NCI-H146 treated with DMSO at 0.1 percent for 48 hours (cell line): Measurements from ENCODE around the gene MAPK8IP3.
"Not testable (repeated sequence)": the region's sequence is repeated elsewhere in the genome, so short reads cannot be mapped to it uniquely, and the experiment has no call there.

ENCODE experiments used
- DNase-seq: peaks from one replicate; lab custom pipeline; 2025; ENCODE audit not compliant: unreplicated experiment; lab: John Stamatoyannopoulos, UW

The MAPK8IP3 gene

DNA sequence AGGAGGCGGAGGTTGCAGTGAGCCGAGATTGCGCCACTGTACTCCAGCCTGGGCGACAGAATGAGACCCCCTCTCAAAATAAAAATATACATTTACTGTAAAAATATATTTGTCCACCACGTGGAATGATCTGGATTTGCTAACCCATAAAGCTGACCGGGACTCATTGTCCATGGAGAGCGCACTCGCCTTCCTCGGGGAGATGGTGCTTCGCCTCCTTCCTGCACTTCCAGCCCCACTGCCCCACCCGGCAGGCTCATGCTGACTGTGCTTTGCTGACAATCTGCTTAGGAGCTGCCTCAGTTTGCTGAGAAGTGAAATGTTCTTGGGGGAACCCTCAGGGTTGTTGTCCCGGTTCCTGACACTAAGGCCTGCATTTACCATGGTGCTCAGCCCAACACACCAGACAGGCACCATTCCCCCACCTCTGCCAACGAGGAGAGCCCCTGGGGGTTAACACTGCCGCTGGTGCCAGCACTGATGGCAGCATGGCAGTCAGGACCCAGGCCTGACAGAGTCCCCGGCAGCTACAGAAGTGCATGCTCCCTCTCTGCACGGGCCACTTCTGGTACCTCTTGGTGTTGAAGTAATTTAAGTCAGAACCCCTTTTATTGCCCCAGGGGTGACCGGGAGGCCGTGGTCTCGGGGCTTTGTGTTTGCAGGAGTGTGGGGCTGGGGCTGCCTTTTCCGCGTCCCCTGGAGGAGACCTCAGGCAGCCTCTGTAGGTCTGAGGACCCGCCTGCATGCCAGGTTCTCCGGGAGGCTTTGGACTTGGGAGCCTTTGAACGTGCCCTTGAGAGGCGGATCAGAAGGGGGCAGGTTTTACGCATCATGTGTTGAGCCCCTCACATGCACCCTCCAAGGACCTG is 79.2 kb downstream of the MAPK8IP3 start:
- no peak for DNase-seq

DNA sequence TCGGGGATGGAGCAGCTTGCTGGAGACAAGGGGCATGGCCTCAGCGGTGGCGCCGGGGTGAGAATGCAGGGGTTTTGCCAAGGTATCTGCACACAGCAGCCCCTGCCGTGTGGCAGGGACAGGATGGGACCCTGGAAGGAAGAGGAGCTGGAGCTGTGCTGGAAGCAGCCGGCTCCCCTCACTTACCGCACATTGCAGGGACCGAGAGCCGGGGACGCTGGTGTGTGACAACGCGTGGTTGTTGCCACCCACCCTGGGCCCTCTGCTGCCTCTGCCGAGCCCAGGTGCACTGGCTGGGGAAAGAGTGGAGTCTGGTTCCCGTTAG is 79.8 kb downstream of the MAPK8IP3 start:
- DNase-seq, result no peak

DNA sequence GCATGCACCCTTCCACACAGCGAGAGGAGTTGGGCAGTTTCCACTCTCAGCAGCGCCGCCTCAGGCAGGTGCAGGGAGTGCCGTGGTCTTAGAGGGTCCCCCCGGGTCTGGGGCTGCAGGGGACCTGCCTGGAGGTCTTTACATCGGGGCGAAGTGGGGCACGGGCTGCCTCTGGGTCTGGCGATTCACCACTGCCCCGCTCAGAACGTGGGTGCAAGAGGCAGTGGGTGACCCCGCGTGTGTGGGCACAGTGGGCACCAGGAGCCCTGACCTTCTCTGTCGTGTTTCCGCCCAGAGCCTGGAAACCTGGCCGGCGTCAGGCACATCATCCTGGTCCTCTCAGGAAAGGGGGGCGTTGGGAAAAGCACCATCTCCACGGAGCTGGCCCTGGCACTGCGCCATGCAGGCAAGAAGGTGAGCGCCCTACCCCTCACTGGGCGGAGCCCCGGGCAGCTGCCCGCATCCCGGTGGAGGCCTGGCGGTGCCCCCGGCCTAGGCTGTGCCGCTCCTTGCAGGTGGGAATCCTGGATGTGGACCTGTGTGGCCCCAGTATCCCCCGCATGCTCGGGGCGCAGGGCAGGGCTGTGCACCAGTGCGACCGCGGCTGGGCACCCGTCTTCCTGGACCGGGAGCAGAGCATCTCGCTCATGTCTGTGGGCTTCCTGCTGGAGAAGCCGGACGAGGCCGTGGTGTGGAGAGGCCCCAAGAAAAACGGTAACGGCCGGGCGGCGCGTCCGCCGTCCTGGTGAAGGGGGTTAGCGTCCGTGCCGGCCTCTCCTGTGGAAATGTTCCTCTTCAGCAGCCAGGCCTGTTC is 80.5 kb downstream of the MAPK8IP3 start:
- DNase-seq, result no peak

DNA sequence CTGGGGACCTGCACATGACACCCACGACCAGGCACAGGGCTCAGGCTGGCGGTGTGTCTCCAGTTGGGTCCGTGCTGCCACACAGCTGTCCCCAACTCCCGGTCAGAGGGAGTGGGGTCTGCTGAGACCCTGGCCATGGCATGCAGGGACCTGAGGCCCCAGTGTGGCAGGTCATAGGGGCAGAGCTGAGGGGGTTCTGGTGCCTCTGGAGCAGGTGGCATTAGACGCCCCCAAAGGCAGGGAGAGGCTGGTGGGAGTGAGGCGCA is 81.0 kb downstream of the MAPK8IP3 start:
- DNase-seq, result no peak

DNA sequence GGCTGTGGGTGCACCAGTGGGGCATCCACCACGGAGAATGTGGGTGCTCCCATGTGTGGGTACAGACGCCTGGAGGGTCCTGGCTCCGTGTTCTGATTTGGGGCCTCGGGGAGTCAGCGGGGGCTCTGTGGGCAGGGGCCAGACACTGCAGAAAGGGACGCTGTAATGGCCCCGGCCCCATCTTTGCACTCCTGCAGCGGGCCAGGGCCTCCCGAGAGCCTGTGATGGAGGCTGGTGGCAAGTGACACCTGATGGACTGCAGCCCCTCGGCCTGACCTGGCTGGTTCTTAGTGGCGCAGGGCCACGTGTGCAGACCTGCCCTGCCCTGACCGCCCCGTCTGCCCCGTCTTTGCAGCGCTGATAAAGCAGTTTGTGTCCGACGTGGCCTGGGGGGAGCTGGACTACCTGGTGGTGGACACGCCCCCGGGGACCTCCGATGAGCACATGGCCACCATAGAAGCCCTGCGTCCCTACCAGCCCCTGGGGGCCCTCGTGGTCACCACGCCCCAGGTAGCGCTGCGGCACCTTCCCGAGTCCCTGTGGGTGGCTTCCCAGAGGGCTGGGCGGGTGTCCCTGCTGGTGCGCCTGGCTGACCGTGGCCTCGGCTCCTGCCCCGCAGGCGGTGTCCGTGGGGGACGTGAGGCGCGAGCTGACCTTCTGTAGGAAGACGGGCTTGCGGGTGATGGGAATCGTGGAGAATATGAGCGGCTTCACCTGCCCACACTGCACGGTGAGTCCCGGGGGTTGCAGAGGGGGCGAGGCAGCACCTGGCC is 81.5 kb downstream of the MAPK8IP3 start:
- no peak for DNase-seq

DNA sequence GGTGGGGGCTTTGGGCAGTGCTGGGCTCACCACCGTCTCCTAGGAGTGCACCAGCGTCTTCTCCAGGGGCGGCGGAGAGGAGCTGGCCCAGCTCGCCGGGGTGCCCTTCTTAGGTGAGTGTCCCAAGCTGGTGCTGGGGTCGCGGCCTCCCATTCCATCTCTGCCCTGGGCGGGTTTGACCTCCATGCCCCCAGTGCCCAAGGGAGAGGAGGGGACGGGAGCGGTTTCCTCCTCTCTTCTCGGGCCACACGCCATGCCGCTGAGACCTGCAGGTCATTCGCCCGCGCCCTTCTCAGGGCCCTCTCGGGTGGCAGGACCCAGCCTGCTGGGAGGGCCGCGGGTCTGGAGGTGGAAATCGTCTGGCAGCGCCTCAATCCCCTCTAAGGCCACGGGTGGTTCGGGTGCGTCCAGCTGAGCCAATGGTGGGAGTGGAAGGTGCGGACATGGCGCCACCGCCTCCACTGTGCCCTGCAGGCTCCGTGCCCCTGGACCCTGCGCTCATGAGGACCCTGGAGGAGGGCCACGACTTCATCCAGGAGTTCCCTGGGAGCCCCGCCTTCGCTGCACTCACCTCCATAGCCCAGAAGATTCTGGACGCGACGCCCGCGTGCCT is 82.2 kb downstream of the MAPK8IP3 start:
- DNase-seq, result no peak

DNA sequence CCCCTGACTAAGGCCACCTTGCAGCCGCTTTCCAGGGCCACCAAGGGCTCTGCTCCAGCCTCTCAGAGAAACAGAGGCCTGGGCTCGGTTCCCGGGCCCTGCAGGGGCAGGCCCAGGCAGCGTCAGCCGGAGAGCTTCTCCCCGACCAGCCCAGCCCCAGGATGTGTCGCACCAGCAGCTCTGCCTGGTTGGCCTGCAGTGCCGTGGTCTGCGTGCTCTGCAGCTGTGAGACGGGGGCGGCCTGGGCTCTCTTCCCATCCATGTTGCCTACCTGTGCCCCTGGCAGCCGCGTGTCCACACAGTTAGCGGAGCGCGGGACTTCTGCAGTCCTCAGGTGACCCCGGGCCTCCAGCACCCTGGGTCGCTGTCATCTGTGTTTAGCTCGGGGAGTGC is 82.7 kb downstream of the MAPK8IP3 start:
- DNase-seq, result no peak

DNA sequence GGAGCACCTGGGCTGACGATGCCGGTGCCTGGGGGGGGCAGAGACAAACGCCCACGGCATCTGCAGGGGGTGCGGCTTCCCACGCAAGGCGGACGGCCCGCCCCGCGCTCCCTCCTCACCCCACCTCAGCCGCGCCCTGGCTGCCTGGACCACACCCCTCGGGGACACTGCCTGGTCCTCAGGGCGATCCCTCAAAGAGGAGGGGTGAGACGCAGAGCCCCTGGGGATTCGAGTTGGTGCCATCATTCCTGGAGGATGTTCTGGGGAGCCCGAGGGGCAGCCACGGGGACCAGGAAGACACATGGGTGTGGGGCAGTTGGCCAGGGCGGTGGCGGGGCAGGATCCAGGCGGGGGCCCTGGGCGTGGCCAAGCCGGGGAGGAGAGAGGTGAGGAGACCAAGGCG is 83.6 kb downstream of the MAPK8IP3 start:
- DNase-seq, result no peak

DNA sequence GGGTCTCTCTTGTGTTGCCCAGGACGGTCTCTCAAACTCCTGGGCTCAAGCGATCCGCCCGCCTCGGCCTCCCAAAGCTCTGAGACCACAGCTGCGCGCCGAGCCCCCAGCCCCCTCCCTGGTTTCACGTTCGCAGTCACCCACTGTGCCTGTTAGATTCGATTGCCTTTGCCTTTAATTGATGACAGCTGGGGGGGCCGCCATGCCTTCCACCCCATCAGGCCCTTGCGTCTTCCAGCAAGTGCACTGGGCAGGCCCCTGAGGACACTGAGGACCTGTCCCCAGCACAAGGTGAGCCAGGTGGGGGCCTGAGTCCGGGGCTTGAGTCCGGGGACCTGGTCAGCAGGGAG is 84.2 kb downstream of the MAPK8IP3 start:
- DNase-seq, result no peak

DNA sequence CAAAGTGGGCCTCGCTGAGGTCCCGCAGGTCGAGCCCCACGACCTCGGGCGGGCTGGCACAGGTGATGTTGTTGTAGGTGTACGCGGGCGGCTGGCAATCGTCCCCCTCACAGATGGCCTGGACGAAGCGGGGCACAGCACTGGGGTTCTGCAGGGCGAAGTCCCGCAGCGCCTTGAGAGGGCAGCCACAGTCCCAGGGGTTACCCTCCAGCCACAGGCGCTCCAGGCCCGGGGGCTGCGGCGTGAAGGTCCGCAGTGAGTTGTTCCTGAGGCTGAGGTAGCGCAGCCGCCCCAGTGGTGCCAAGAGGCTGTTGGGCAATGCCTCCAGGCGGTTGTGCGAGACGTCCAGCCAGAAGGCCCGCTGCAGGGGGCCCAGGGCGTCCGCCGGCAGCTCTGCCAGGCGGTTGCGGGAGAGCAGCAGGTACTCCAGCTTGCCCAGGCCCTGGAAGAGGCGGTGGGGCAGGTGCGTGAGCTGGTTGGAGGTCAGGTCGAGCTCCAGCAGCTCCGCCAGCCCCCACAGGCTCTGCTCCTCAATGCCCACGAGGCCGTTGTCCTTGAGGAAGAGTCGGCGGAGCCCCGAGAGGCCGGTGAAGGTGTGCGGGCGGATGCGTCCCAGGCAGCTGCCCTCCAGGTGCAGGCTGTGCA is 84.7 kb downstream of the MAPK8IP3 start:
- DNase-seq, result no peak

DNA sequence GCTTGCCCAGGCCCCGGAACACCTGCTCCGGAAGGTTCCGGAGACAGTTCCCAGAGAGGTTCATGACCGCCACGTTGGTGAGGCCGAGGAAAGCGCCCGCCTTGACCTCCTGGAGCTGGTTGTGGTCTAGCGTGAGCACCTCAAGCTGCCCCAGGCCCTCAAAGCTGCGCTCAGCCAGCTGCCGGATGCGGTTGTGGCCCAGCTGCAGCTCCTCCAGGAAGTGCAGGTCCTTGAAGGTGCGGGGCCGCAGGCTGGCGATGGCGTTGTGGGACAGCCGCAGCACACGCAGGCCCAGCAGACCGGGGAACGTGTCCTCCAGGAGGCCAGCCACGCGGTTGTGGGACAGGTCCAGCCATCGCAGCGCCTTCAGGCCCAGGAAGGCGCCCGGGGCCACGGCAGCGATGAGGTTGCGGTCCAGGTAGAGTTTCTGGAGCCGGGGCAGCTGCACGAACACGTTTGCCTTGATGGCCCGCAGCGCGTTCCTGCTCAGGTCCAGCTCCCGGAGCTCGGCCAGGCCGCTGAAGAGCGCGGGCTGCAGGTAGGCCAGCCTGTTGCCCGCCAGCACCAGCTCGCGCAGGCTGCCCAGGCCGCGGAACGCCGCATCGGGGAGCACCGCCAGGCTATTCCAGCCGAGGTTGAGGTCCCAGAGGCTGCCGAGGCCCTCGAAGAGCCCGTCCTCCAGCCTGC is 85.4 kb downstream of the MAPK8IP3 start:
- DNase-seq, result no peak

DNA sequence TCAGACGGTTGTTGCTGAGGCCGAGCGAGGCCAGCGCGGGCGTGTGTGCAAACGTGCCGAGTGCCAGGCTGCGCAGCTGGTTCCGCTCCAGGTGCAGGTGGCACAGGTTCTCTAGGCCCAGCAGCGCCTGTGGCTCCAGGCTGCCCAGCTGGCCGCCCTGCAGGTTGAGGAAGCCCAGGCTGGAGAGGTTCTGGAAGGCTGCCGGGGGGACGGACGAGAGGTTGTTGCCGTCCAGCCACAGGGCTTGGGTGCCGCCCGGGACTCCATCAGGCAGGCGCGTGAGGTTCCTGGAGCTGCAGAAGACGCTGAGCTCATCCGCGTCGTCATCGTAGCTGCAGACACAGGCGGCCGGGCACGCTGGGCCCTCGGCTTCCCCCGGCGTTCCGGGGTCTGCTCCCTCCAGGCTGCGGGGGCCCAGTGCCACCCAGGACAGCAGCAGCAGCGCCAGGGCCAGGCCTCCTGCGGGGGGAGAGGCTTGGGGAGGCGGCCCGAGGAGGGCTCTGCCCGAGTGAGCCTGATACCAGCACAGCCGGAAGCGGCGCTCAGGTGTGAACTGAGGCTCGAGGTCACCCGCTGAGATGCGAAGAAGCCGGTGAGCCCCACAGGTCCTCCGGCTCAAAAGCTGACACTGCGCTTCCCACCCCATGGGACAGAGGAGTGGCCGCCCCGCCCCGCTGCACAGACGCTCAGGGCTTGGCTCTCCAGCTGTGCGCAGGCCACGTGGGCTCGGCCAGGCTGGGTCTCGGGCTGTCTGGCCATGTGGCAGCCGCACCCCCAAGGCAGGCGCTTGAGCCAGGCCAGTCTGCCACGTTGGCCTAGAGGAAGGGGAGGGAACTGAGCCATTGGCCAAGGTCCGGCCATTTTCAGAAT is 86.2 kb downstream of the MAPK8IP3 start:
- no peak for DNase-seq

DNA sequence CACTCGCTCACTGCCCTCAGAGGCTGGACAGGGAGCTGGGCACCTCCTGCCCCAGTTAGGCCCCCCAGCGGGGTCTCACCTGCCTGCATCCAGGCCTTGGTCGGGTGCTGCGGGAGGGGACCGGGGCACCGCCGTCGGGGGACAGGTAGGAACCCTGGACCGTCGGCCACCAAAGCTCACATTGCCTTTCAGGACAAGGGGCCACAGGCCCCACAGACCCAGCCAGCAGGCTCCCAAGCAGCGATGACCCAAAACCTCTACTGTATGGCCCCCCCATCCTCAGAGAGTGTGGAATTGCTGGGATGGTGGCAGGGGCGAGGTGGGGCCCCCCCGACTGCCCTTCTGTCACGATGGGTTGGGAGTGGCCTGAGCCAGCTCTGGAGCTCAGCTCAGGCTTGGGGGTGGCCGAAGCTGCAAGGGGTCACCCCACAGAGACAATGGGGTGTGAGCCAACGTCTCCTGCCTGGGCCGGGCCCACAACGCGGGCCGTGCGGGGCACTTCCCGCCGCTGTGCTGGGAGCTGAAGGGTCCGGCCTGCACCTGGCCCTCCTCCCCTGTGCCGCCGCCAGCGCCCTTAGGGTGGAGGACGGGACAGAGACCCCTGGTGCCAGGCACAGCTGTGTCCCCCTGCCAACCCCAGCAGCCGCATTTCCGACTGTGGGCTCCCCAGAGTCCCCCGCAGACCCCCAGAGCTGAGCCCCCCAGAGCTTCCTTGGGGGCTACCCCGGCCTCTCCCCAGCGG is 87.0 kb downstream of the MAPK8IP3 start:
- DNase-seq, result no peak

DNA sequence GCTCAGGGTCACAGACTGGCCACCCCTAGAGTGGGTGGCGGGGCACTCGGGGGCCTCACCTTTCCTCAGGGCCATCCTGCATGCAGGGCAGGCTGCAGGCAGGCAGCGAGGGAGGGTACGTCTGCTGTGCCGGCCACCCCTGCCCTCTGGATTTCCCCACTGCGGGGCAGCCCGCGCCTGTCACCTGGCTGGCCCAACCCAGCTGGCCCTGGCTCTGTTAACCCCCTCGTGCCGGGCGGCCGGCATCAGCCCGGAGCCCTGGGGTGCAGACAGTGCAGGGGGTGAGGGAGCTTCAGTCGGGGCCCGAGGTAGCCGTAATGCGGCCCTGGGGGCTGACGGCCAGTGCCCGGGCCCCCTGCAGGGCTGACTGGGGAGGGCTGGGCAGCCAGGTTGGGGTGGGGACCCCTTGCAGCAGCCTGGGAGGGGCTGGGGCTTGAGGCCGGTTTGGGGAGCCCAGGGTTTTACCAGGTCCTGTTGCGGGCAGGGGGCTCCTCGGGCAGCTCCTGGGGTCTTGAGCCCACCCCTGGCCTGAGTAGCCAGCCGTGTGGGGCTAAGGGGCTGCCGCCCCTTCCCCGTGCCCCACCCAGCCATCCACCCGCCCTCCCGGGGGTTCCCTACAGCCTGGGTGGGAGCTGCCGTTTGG is 87.7 kb downstream of the MAPK8IP3 start, which contains the start of gene IGFALS:
Gene IGFALS (minus strand): TSS at position 128 of the 643 bp plus-strand sequence. CDS start 53 bp downstream, at position 75.
- no peak for DNase-seq

DNA sequence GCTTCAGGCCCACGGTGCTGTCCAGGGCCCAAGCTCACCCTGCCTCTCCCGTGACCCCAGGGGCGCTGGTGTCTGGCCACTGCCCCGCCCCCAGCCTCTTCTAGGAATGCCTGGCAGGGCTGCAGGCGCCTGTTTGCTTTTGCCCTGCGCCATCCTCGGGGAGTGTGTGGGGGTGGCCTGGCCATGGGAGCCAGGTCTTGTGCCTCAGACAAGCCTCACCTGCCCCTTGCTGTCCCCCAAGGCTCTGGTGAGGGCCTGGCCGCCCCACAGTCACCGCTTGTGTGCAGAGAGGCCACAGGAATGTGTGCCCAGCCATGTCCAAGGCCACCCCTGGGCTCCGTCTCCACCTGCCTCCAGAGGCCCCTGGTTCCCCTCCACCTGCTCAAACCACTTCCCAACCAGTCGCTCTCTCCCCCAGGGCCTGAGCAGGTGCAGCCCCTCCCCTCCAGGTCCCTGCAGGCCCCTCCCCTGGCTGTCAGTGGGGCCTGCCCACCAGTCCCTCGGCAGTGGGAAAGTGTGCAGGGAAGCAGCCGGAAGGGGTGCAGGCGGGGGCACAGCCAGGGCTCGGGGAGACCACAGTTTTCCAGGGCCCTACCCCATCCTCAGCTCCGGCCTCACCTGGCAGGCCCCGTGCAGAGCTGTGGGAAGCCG is 88.4 kb downstream of the MAPK8IP3 start:
- DNase-seq, result no peak

DNA sequence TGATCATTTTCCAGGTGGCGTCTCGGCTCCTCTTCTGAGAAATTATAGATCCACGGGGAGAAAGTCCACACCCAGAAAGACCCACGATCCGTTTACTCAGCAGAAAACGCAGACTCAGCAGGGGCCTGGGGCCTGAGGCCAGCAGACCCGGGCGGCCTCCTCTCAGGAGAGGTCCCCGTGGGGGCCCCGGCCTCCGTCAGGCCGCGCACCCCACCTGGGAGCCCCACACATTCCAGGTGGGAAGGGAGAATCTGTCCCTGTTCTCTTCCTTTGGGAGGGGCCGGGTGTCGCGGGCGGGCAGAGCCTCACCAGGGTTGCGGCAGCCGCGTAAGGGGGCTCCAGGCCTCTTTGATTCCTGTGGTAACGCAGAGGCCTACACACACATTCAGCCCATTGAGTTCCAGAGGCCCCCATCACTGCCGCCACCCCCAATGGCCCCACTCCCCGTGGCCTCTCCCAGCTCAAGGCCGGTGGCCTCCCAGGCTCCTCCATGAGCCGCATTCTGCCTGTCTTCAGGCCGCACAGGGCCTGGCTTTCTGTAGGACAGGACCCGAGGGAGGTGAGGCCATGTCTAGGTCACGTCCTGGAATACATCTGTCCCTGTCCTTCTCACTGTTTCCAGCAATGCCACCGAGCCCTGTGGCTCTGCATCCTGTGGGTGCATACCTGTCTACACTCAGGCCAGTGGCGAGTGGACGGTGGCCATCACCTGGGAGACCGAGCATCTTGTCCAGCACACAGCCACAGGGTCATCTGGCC is 89.1 kb downstream of the MAPK8IP3 start:
- DNase-seq, result no peak

DNA sequence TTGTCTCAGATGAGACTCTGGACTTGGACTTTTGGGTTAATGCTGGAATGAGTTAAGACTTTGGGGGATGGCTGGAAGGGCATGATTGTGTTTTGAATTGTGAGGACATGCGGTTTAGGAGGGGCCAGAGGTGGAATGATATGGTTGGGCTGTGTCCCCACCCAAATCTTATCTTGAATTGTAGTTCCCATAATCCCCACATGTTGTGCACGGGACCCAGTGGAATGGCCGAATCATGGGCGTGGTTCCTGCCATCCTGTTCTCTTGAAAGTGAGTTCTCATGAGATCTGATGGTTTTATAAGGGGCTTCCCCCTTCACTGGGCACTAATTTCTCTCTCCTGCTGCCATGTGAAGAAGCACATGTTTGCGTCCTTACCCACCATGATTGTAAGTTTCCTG is 93.3 kb downstream of the MAPK8IP3 start:
- not testable (repeated sequence) for DNase-seq
